HG03280 (cell line): ENCODE data around the gene NAIF1.
"Not testable (repeated sequence)": the region's sequence is repeated elsewhere in the genome, so short reads cannot be mapped to it uniquely, and the experiment has no call there.

Experiments used
- ATAC-seq: cut with Tn5 transposase; IDR thresholded peaks from one replicate; pipeline ENCODE4 v1.9.1; 2021; ENCODE audit warnings: mild to moderate bottlenecking, moderate library complexity; ENCODE audit not compliant: unreplicated experiment

NAIF1 gene

GRCh38 chr9:128088253-128088945 is 21.3 kb upstream of the NAIF1 start:
- no peak for ATAC-seq

GRCh38 chr9:128087262-128087661 is 20.1 kb upstream of the NAIF1 start:
- no peak for ATAC-seq

DNA sequence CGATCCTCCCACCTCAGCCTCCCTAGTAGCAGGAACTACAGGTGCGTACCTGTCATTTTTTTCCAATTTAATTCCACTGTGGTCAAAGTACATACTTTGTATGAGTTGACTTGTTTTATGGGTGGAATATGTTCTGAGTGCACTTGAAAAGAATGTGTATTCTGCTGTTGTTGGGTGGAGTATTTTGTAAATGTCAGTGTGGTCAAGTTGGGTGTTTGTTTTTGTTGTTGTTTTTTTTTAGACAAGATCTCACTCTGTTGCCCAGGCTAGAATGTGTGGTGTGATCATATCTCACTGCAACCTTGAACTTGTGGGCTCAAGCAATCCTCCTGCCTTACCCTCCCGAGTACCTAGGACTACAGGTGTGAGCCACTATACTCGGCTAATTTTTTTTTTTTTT is 18.8 kb upstream of the NAIF1 start:
- no peak for ATAC-seq

DNA sequence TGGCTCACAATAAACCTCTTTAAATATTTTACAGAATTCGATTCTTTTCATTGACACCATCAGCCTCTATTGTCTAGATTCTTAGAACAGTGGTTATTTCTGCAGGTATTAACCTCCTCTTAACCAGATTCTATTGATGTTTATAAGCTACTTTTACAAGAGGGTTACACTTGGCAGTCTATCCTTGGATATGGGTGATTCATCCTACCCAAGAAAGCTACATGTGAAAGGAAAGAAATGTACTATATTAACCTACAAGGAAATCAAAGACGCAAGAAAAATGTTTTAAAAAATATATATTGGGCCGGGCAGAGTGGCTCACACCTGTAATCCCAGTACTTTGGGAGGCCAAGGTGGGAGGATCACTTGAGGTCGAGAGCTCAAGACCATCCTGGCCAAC is 17.6 kb upstream of the NAIF1 start:
- no peak for ATAC-seq

- no peak for ATAC-seq
Observed at GRCh38 chr9:128082151-128082550, 15.0 kb upstream of the NAIF1 start.

DNA sequence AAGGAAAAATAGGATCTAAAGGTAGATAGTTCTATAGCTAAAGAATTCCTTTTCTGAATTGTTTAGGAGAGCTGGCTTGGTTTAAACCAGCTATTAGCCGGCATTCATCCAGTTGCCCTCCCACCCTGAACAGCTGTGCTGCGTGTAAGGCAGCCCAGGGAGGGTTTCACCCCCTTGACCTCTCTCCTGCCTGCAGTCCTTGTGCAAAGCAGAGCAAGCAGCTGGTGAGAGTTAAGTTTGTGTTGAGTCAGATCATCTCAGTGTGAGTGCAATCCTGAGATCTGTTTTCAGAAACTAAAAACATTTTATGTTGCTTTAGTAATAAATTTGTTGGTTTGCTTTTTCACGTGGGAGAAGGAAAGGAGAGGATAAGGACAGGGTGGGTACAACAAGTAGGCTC is 13.9 kb upstream of the NAIF1 start:
- ATAC-seq: no peak

GRCh38 chr9:128080206-128080605 is 13.1 kb upstream of the NAIF1 start:
- ATAC-seq: no peak

DNA sequence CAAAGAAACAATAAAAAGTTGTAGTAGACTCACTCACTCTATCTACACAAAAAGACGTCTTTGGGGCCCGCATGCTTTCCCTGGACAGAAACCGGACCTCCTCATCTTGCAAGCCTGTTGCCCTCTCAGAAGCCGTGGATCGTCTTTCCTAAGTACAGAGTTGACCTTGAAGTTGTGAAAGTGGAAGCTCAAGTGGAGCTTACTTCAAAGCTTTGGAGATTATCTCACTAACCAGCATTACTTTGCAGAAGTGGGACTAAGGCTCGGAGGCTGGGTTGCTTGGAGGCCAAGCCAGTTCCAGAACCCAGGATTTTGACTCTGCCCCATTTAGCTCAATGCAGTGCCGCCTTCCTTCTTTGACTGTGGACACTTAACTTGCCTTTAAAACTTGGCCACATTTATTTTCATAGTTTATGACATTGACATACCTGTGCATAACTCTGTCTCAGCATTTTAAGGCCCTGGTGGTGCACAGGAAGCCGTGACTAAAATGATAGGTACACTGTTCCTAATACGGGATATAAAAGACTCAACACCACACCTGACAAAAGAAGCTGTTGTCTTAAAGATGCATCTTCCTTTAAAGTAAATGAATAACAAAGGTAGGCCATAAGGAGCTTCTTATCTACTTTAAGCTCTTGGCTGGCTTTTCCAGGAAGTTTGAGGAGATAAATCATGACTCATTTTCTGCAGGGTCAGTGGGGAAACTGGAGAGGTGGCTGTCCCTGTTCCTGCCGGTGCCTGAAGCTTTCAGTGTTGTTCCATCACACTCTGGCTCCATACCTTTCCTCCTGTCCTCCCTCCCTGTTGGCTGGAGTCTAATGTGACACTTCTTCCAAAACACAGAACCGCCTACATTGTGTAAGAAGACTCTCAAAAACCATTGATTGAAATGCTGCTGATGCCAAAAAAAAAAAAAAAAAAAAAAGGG is 11.6 kb upstream of the NAIF1 start:
- ATAC-seq: no peak

DNA sequence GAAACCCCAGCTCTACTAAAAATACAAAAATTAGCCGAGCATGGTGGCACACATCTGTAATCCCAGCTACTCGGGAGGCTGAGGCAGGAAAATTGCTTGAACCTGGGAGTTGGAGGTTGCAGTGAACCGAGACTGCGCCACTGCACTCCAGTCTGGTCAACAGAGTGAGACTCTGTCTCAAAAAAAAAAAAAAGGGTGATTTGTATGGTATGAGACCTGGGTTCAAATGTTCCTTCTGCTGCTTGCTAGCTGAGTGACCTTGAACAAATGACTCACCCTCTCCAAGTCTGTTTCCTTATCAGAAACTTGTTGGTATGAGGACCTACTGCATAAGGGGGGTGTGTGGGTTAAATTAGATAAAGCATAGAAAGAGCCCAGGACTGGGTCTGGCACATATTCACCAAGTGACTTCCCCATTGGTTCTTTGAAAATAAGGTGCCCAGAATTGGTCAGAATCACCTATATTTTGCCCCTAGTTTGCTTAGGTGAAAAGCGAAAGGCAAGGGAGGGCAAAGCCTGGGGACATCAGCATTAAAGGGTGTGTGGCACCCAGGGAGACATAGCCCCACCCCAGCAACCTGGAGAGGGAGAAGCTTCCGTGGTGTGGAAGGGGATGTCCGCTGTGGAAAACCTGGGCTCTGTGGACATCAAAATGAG is 10.9 kb upstream of the NAIF1 start:
- ATAC-seq: no peak

- ATAC-seq: no peak
Observed at GRCh38 chr9:128073253-128073886, 6.2 kb upstream of the NAIF1 start.

DNA sequence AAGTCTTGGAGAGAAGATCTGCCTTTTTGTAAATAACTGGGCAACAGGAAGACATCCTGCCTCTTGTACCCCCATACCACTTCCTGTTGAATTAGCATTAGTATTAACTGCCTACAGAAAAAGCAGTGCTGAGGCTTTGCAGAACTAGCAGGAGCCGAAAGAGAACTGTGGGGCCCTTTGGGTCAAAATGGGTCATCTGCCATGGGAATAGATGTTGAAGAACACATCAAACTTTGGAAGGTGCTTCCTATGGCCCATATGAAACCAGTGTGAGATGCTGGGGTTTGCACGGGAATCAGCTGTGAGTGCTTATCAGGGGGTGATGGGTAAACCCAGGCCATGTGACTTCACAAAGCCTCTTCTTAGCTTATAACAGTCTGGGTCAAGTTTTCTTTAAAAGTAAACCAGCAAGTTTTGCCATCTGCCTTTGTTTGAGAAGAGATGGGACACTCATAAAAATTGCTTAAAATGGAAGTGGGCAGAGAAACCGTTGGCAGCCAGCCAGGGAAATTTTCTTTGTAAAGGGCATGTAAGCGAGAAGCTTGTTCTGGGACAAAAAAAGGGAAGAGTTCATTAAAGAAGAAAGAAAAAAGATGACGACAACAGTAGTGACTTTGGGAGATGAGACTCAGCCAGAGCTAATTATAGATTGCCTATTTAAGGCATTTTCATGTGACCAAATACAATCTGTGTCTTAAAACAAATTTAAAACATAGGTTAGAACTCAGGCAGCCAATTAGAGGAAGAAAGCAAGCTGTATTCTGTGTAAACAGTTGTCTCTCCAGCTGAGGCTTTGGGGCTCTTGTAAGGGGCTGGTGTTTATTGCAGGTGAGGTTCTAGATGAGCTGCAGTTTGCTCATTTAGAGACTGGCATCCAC is 5.3 kb upstream of the NAIF1 start:
- no peak for ATAC-seq

GRCh38 chr9:128071475-128071874 is 4.4 kb upstream of the NAIF1 start:
- ATAC-seq: not testable (repeated sequence)

DNA sequence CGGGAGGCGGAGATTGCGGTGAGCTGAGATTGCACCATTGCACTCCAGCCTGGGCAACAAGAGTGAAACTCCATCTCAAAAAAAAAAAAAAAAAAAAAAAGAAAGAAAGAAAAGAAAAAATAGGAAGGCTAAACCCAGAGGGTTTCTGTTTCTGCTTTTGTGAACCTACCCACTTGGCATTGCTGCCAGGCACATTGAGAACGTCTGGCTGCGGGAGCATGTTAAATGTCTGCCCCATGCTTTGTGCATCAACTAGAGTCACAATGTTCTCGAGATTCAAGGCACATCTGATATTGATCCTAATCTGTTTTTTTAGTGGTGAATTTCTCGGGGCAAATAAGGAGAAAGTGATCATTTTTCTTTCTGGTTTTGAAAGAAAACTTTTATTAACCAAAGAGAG is 3.8 kb upstream of the NAIF1 start:
- no peak for ATAC-seq

DNA sequence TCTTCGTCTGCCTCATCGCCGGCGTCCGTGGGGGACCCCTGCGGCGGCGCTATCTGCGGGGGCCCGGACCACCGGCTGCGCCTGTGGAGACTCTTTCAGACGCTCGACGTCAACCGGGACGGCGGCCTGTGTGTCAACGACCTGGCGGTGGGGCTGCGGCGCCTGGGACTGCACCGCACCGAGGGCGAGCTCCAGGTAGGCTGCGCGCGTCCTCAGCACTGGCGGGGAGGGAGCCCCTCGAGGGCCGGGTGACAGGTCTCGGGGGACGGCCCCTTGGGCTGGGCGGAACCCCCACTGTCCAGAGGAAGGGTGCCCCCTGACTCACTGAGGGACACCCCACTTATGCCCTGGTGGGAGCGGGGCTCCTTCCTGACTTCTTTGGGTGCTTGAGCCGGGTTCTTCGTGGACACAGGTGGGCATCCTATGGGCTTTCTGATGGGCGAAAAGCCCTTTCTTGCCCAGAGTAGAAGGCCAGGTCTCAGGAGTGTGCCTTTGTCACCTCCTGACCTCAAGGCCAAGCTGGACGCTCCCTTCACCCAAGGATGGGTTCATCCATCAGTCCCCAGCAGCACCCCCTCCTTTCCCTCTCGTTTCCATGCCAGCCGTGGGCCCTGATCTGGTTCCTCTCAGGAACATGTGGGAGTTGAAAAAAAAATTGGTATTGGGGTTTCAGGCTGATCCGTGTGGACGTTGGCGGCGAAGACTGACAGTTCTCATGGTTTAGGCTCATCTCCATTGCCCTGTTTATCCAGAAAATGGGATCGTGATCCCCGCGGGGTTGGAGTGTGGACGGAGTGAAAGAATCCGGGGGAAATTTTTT is 1.5 kb upstream of the NAIF1 start:
- ATAC-seq: peak; percentile 1

GRCh38 chr9:128067645-128068385 is 695 bp upstream of the NAIF1 start, which contains the start of gene SLC25A25:
SLC25A25 (plus strand) TSS chr9:128068232; CDS start chr9:128068320, 88 bp downstream.
- ATAC-seq: peak; percentile 84

- ATAC-seq: no peak
Observed at GRCh38 chr9:128065907-128066712, 1.0 kb downstream of the NAIF1 start.
